ENCODE results near the gene HOXC6.
"Not testable (repeated sequence)": the region's sequence is repeated elsewhere in the genome, so short reads cannot be mapped to it uniquely, and the experiment has no call there.

Gene HOXC6

DNA sequence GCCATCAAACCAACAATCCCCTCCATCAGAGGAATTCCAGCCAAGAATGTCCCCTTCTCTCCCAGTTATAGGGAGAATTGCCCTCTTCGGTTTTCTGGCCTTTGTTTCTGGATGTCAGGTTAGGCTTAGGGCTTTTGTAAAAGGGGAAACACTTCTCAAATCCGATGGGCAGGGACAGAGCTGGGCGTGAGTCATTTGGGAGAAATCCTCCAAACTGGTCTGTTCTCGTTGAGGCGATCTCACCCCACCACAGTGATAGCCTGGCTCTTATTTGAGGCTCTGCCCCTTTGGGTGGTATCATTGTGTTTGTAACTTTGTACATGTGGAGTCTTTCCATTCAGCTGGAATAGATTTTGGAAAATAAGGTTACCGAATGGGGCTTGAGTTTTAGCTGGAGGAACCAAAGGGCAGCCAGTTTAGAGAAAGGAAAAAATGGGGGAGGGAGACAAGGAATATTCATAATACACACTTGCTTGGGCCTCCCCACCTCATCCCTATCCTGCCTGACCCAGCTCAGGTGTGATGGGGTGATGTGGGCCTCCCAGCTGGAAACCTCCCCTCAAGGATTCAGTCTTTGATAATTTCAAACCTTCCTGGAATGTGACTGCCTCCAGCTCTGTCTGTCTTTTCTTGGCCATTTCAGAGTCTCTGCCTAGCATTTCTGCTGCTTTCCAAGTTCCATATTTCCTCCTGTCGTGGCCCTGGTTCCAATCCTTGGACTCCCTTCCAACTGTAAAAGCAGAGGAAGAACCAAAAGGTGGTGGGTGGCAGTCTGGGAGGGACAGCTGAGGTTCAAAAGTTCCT, 32.9 kb downstream of the HOXC6 start:
- Histone ChIP-seq H3K36me3 (ENCODE audit: insufficient read depth, low read length) (no peaks in the 10 kb centered on the region), H3K4me1 (ENCODE audit: insufficient read depth, low read length) (no peaks in the 10 kb centered on the region), H3K9ac (ENCODE audit: low read length) (no peak overlapping the region), H3K27me3 (ENCODE audit: control insufficient read depth in 1 of 2, insufficient read depth in 2 of 2, low read length in 2 of 2) (peaks cover 7 to 19% of the 10 kb centered on the region in 2 donors), H3K27ac (ENCODE audit: low read depth, low read length) (no peak overlapping the region), H3K4me3 (ENCODE audit: low read depth in 1 of 2, low read length in 2 of 2) (no peak overlapping the region), H3K9me3 (ENCODE audit: low read length) (no peaks in the 10 kb centered on the region)

GRCh38 chr12:54065677-54066076, 37.4 kb downstream of the HOXC6 start:
- Histone ChIP-seq H3K36me3 (ENCODE audit: insufficient read depth, low read length) (no peaks in the 10 kb centered on the region), H3K4me1 (ENCODE audit: insufficient read depth, low read length) (no peaks in the 10 kb centered on the region), H3K27me3 (ENCODE audit: control insufficient read depth in 1 of 2, insufficient read depth in 2 of 2, low read length in 2 of 2) (peaks cover 0 to 13% of the 10 kb centered on the region in 2 donors), H3K9me3 (ENCODE audit: low read length) (no peaks in the 10 kb centered on the region), H3K27ac (ENCODE audit: low read depth, low read length) (no peak overlapping the region), H3K9ac (ENCODE audit: low read length) (no peak overlapping the region), H3K4me3 (ENCODE audit: low read depth in 1 of 2, low read length in 2 of 2) (no peak overlapping the region)

GRCh38 chr12:54066408-54066807, 38.2 kb downstream of the HOXC6 start:
- Histone ChIP-seq H3K36me3 (ENCODE audit: insufficient read depth, low read length) (no peaks in the 10 kb centered on the region), H3K27ac (ENCODE audit: low read depth, low read length) (no peak overlapping the region), H3K9me3 (ENCODE audit: low read length) (no peaks in the 10 kb centered on the region), H3K9ac (ENCODE audit: low read length) (no peak overlapping the region), H3K27me3 (ENCODE audit: control insufficient read depth in 1 of 2, insufficient read depth in 2 of 2, low read length in 2 of 2) (peaks cover 0 to 13% of the 10 kb centered on the region in 2 donors), H3K4me3 (ENCODE audit: low read depth in 1 of 2, low read length in 2 of 2) (no peak overlapping the region), H3K4me1 (ENCODE audit: insufficient read depth, low read length) (no peaks in the 10 kb centered on the region)

DNA sequence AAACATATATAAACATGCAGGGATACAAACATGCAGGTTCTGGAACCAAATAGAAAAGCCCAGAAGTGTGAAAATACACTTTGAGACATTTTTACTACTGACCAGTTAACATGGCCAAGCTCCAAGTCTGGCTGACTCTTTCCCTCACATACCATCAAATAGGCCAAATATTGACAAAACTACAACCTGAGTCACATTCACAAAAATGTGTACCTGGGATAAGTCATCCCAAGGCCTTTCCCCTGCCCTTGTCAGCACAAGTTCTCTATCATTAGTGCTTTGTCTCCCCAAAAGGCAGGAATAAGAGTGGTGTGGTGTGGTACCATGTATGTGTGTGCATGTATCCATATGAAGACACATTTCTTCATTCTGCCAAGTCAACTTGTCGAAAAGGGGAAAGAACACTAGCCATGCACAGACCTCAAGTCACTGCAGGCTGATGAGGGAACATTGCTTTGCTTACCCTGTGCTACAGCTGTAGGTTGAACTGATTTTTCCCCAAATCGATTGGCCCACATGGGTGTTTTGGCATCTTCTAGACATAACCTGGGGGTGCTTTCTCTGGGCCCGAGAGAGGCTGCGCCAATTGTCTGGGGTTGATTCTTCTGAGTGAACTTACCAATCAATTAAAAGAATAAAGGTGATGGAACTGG, 40.3 kb downstream of the HOXC6 start:
- Histone ChIP-seq H3K36me3 (ENCODE audit: insufficient read depth, low read length) (no peaks in the 10 kb centered on the region), H3K27ac (ENCODE audit: low read depth, low read length) (no peak overlapping the region), H3K4me3 (ENCODE audit: low read depth in 1 of 2, low read length in 2 of 2) (no peak overlapping the region), H3K4me1 (ENCODE audit: insufficient read depth, low read length) (no peaks in the 10 kb centered on the region), H3K27me3 (ENCODE audit: control insufficient read depth in 1 of 2, insufficient read depth in 2 of 2, low read length in 2 of 2) (peaks cover 0 to 7% of the 10 kb centered on the region in 2 donors), H3K9ac (ENCODE audit: low read length) (no peak overlapping the region), H3K9me3 (ENCODE audit: low read length) (no peaks in the 10 kb centered on the region)

DNA sequence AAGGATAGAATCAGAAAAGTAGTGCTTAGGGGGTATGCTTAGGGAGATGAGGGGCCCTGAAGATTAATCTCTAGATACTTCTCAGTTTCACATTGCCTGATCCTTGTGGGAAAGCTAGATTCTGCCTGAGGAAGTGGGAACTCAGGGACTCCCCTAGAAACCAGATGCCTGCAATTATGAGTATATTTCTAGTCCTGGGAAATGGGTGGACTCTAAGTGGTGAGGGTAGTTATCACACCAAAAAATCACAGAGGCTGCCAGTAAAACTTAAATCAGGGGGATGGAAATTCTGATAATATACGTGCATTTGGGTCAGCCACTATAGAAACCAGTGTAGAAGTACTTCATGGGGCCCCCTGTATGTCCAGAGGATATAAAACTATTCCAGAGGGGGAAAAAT, 43.7 kb downstream of the HOXC6 start:
- no peaks in the 10 kb centered on the region for H3K36me3 ChIP-seq (ENCODE audit: insufficient read depth, low read length)
- H3K27me3 ChIP-seq (ENCODE audit: control insufficient read depth in 1 of 2, insufficient read depth in 2 of 2, low read length in 2 of 2), result no peaks in the 10 kb centered on the region
- H3K27ac ChIP-seq (ENCODE audit: low read depth, low read length), result no peak overlapping the region
- H3K4me1 ChIP-seq (ENCODE audit: insufficient read depth, low read length), result no peaks in the 10 kb centered on the region
- H3K9me3 ChIP-seq (ENCODE audit: low read length), result no peaks in the 10 kb centered on the region
- H3K9ac ChIP-seq (ENCODE audit: low read length), result no peak overlapping the region
- H3K4me3 ChIP-seq (ENCODE audit: low read depth in 1 of 2, low read length in 2 of 2), result no peak overlapping the region

GRCh38 chr12:54074308-54074707, 46.1 kb downstream of the HOXC6 start:
- no peaks in the 10 kb centered on the region for H3K9me3 ChIP-seq (ENCODE audit: low read length)
- H3K36me3 ChIP-seq (ENCODE audit: insufficient read depth, low read length), result no peaks in the 10 kb centered on the region
- H3K9ac ChIP-seq (ENCODE audit: low read length), result no peak overlapping the region
- H3K4me1 ChIP-seq (ENCODE audit: insufficient read depth, low read length), result no peaks in the 10 kb centered on the region
- no peak overlapping the region for H3K4me3 ChIP-seq (ENCODE audit: low read depth in 1 of 2, low read length in 2 of 2)
- H3K27me3 ChIP-seq (ENCODE audit: control insufficient read depth in 1 of 2, insufficient read depth in 2 of 2, low read length in 2 of 2), result no peaks in the 10 kb centered on the region
- H3K27ac ChIP-seq (ENCODE audit: low read depth, low read length), result no peak overlapping the region

- H3K4me3 ChIP-seq (ENCODE audit: low read depth in 1 of 2, low read length in 2 of 2), result no peak overlapping the region
- H3K9me3 ChIP-seq (ENCODE audit: low read length), result no peaks in the 10 kb centered on the region
- H3K27me3 ChIP-seq (ENCODE audit: control insufficient read depth in 1 of 2, insufficient read depth in 2 of 2, low read length in 2 of 2), result no peaks in the 10 kb centered on the region
- no peak overlapping the region for H3K27ac ChIP-seq (ENCODE audit: low read depth, low read length)
- H3K9ac ChIP-seq (ENCODE audit: low read length), result no peak overlapping the region
- no peaks in the 10 kb centered on the region for H3K36me3 ChIP-seq (ENCODE audit: insufficient read depth, low read length)
- H3K4me1 ChIP-seq (ENCODE audit: insufficient read depth, low read length), result no peaks in the 10 kb centered on the region
Observed at GRCh38 chr12:54075409-54075808, 47.2 kb downstream of the HOXC6 start.

- Histone ChIP-seq H3K9ac (ENCODE audit: low read length) (no peak overlapping the region), H3K36me3 (ENCODE audit: insufficient read depth, low read length) (no peaks in the 10 kb centered on the region), H3K4me1 (ENCODE audit: insufficient read depth, low read length) (no peaks in the 10 kb centered on the region), H3K4me3 (ENCODE audit: low read depth in 1 of 2, low read length in 2 of 2) (no peak overlapping the region), H3K9me3 (ENCODE audit: low read length) (no peaks in the 10 kb centered on the region), H3K27ac (ENCODE audit: low read depth, low read length) (no peak overlapping the region), H3K27me3 (ENCODE audit: control insufficient read depth in 1 of 2, insufficient read depth in 2 of 2, low read length in 2 of 2) (no peaks in the 10 kb centered on the region)
Observed at GRCh38 chr12:54075974-54076373, 47.7 kb downstream of the HOXC6 start.

GRCh38 chr12:54077843-54078242, 49.6 kb downstream of the HOXC6 start:
- not testable (repeated sequence) for H3K4me1 ChIP-seq (ENCODE audit: insufficient read depth, low read length); H3K27me3 ChIP-seq (ENCODE audit: control insufficient read depth in 1 of 2, insufficient read depth in 2 of 2, low read length in 2 of 2); H3K9me3 ChIP-seq (ENCODE audit: low read length); H3K4me3 ChIP-seq (ENCODE audit: low read depth in 1 of 2, low read length in 2 of 2); H3K36me3 ChIP-seq (ENCODE audit: insufficient read depth, low read length); H3K9ac ChIP-seq (ENCODE audit: low read length)
- H3K27ac ChIP-seq (ENCODE audit: low read depth, low read length), result peak overlapping the region; percentile 23

DNA sequence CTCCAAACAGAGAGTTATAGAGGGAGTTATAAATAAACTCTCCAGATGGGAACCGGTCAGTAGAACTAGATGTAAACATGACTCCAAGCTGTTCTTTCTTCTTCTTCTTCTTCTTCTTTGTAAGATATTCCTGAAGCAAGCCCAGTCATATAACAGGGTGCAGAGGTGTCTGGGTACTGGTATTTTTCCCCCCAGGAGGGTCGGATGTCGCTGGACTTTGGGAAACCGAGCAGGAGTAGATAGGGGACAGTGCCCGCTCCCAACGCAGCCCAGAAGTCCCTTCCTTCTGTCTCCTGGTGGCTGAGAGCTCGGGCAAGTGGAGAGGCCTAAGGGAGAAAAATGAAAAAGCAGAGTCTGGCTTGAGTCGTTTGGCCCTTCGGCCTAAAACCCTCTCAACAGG, 50.9 kb downstream of the HOXC6 start:
- not testable (repeated sequence) for H3K4me1 ChIP-seq (ENCODE audit: insufficient read depth, low read length); H3K9ac ChIP-seq (ENCODE audit: low read length); H3K4me3 ChIP-seq (ENCODE audit: low read depth in 1 of 2, low read length in 2 of 2); H3K27me3 ChIP-seq (ENCODE audit: control insufficient read depth in 1 of 2, insufficient read depth in 2 of 2, low read length in 2 of 2); H3K9me3 ChIP-seq (ENCODE audit: low read length); H3K27ac ChIP-seq (ENCODE audit: low read depth, low read length); H3K36me3 ChIP-seq (ENCODE audit: insufficient read depth, low read length)
